Measurements from ENCODE around the gene ZNF780A.

DNA sequence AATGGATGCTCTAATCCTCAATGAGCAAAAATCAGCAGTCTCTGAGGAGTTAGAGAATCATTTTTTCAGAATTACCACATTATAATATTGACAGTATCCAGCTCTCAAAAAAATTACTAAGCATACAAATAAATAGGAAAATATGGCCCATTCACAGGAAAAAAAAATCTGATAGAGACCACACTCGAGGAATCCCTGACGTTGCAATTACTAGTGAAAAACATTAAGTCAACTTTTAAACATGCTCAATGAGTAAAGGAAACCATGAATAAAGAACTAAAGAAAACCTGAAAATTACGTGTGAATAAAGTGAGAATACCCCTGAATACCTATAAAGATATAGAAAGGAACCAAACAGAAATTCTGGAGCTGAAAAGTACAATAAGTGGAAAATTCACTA is 38.7 kb upstream of the ZNF780A start:
- TF ChIP-seq, protein P1, sequence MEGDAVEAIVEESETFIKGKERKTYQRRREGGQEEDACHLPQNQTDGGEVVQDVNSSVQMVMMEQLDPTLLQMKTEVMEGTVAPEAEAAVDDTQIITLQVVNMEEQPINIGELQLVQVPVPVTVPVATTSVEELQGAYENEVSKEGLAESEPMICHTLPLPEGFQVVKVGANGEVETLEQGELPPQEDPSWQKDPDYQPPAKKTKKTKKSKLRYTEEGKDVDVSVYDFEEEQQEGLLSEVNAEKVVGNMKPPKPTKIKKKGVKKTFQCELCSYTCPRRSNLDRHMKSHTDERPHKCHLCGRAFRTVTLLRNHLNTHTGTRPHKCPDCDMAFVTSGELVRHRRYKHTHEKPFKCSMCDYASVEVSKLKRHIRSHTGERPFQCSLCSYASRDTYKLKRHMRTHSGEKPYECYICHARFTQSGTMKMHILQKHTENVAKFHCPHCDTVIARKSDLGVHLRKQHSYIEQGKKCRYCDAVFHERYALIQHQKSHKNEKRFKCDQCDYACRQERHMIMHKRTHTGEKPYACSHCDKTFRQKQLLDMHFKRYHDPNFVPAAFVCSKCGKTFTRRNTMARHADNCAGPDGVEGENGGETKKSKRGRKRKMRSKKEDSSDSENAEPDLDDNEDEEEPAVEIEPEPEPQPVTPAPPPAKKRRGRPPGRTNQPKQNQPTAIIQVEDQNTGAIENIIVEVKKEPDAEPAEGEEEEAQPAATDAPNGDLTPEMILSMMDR (IDR thresholded peaks at IDR 0.05; ENCODE audit: poor library complexity, severe bottlenecking): no peak
- TF ChIP-seq TAF1 (IDR thresholded peaks at IDR 0.05; ENCODE audit: low read depth): no peak
- TF ChIP-seq EP300 (conservative IDR thresholded peaks at IDR 0.05; ENCODE audit: poor library complexity, severe bottlenecking): no peak
- TF ChIP-seq SMC3 (conservative IDR thresholded peaks at IDR 0.05; ENCODE audit: poor library complexity): no peak
- no peak for TF ChIP-seq POLR2AphosphoS5 (IDR thresholded peaks at IDR 0.05)
- TF ChIP-seq, protein P2, sequence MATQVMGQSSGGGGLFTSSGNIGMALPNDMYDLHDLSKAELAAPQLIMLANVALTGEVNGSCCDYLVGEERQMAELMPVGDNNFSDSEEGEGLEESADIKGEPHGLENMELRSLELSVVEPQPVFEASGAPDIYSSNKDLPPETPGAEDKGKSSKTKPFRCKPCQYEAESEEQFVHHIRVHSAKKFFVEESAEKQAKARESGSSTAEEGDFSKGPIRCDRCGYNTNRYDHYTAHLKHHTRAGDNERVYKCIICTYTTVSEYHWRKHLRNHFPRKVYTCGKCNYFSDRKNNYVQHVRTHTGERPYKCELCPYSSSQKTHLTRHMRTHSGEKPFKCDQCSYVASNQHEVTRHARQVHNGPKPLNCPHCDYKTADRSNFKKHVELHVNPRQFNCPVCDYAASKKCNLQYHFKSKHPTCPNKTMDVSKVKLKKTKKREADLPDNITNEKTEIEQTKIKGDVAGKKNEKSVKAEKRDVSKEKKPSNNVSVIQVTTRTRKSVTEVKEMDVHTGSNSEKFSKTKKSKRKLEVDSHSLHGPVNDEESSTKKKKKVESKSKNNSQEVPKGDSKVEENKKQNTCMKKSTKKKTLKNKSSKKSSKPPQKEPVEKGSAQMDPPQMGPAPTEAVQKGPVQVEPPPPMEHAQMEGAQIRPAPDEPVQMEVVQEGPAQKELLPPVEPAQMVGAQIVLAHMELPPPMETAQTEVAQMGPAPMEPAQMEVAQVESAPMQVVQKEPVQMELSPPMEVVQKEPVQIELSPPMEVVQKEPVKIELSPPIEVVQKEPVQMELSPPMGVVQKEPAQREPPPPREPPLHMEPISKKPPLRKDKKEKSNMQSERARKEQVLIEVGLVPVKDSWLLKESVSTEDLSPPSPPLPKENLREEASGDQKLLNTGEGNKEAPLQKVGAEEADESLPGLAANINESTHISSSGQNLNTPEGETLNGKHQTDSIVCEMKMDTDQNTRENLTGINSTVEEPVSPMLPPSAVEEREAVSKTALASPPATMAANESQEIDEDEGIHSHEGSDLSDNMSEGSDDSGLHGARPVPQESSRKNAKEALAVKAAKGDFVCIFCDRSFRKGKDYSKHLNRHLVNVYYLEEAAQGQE (IDR thresholded peaks at IDR 0.05; ENCODE audit: borderline replicate concordance): no peak
- no peak for TF ChIP-seq EZH2 (IDR thresholded peaks at IDR 0.05; ENCODE audit: borderline replicate concordance, insufficient read depth, low read length, poor library complexity, severe bottlenecking)
- TF ChIP-seq MXI1 (conservative IDR thresholded peaks at IDR 0.05; ENCODE audit: poor library complexity, severe bottlenecking): no peak

Measured in neural cell (in vitro differentiated cells).